GM19240 (cell line): ENCODE data around the gene RETN.
A peak's percentile ranks its signal among the peaks of the same experiment; 100 is the strongest.

Experiments
- DNase-seq: peaks from one replicate; pipeline ENCODE4 v3.0.0; 2011; ENCODE audit warnings: low spot score; ENCODE audit not compliant: insufficient read length

RETN gene

GRCh38 chr19:7705387-7706187 is 36.7 kb downstream of the RETN start:
- DNase-seq, result peak; percentile 42

GRCh38 chr19:7706188-7706954 is 37.5 kb downstream of the RETN start:
- DNase-seq, result no peak

GRCh38 chr19:7706955-7707456 is 38.2 kb downstream of the RETN start:
- DNase-seq, result no peak

- DNase-seq, result no peak
Measured at GRCh38 chr19:7709932-7710460, 41.1 kb downstream of the RETN start.

- no peak for DNase-seq
Measured at GRCh38 chr19:7710616-7711015, 41.8 kb downstream of the RETN start.

GRCh38 chr19:7715671-7716070 is 46.8 kb downstream of the RETN start:
- DNase-seq, result no peak

GRCh38 chr19:7716762-7717161 is 47.9 kb downstream of the RETN start:
- no peak for DNase-seq

GRCh38 chr19:7718668-7719067 is 49.8 kb downstream of the RETN start:
- no peak for DNase-seq
